GM12878 (cell line): ENCODE data around the gene CALY. TPM values are rescaled to one million over a fixed set of nuclear protein-coding genes. Genes with fewer than 3 reads are reported as not detected.

Experiments
- BHLHE40 ChIP-seq, 2 experiments: fragments of 450-650 bp in 1 of 2; IDR thresholded peaks; 2 replicates each; pipeline ENCODE4 v1.6.1; 2011 to 2017; ENCODE audit warnings: low read depth in 2 of 2, borderline replicate concordance in 1 of 2, improper control_type of control experiment in 1 of 2, low read length in 1 of 2, mild to moderate bottlenecking in 1 of 2
- HCFC1 ChIP-seq: fragments of 150-350 bp; IDR thresholded peaks from 2 replicates; pipeline ENCODE4 v1.6.1; 2014; ENCODE audit warnings: low read length
- MXI1 ChIP-seq: fragments of 150-350 bp; IDR thresholded peaks from 2 replicates; pipeline ENCODE4 v1.6.1; 2011; ENCODE audit warnings: low read depth, mild to moderate bottlenecking, inconsistent platforms, low read length, improper control_type of control experiment
- MYB ChIP-seq: fragments of 150-350 bp; IDR thresholded peaks from 2 replicates; pipeline ENCODE4 v1.6.1; 2014; ENCODE audit warnings: mild to moderate bottlenecking, low read depth, low read length, borderline replicate concordance
- NKRF ChIP-seq: fragments of 450-650 bp; conservative IDR thresholded peaks from 2 replicates; pipeline ENCODE4 v1.6.1; 2017; ENCODE audit warnings: mild to moderate bottlenecking, moderate library complexity
- RELB ChIP-seq: fragments of 450-650 bp; IDR thresholded peaks from 2 replicates; pipeline ENCODE4 v1.6.1; 2017; ENCODE audit warnings: low read depth, mild to moderate bottlenecking, moderate library complexity
- SMARCA5 ChIP-seq: fragments of 450-650 bp; IDR thresholded peaks from 2 replicates; pipeline ENCODE4 v1.6.1; 2017; ENCODE audit warnings: mild to moderate bottlenecking
- SRF ChIP-seq, 2 experiments: IDR thresholded peaks; 2 replicates each; pipeline ENCODE4 v1.6.1; 2011; ENCODE audit warnings: low read depth in 2 of 2, low read length in 2 of 2, mild to moderate bottlenecking in 1 of 2, moderate library complexity in 1 of 2
- TAF1 ChIP-seq: IDR thresholded peaks from 2 replicates; pipeline ENCODE4 v1.6.1; 2011; ENCODE audit warnings: mild to moderate bottlenecking, low read depth, low read length, borderline replicate concordance
- YY1 ChIP-seq: IDR thresholded peaks from 2 replicates; pipeline ENCODE4 v1.6.1; 2011; ENCODE audit warnings: low read depth, mild to moderate bottlenecking, low read length
- ZBTB11 ChIP-seq: fragments of 450-650 bp; formaldehyde crosslinking; IDR thresholded peaks from 2 replicates; pipeline ENCODE4 v1.5.0; 2022; ENCODE audit warnings: mild to moderate bottlenecking, missing genetic modification characterization
- ZBTB40 ChIP-seq: fragments of 450-650 bp; IDR thresholded peaks from 2 replicates; pipeline ENCODE4 v1.6.1; 2016; ENCODE audit warnings: mild to moderate bottlenecking, moderate library complexity, borderline replicate concordance
- ZNF274 ChIP-seq: IDR thresholded peaks from one replicate; pipeline ENCODE4 v1.8.0; 2011; ENCODE audit not compliant: insufficient read length, insufficient read depth
- polyA plus RNA-seq, 11 experiments: library from polyadenylated mRNA; depleted of rRNA in 4 of 11; unstranded in 6 of 11; stranded (reverse) in 5 of 11; fragments of >200 nt; fragmentation: Nextera tagmentation in 4 of 11; fragmentation: Illumina TruSeq in 1 of 11; extraction: Ambion mirVana in 4 of 11; extraction: Trizol in 1 of 11; gene quantifications; 1 replicate in 1 of 11; 2 replicates in 10 of 11; pipeline versions ENCODE4 v1.2.1 to v1.2.3, GENCODE V29; 2011 to 2016; ENCODE audit warnings: inconsistent platforms in 2 of 11, missing spikeins in 2 of 11, low read depth in 1 of 11
- total RNA-seq, 4 experiments: library from RNA; depleted of rRNA in 3 of 4; stranded (reverse); fragments of >200 nt in 3 of 4; fragmentation: Illumina TruSeq in 1 of 4; extraction: Trizol in 1 of 4; gene quantifications; 2 replicates each; pipeline versions ENCODE4 v1.2.1 to v1.2.3, GENCODE V29; 2013 to 2021

Gene CALY
- total and polyA plus RNA-seq, 10 of the 15 experiments (the other 5 are each of a cell fraction or from before 2014, with no cell fraction given) = 0.07 TPM; not detected in 9

- TF ChIP-seq RELB = no peak
- no peak for TF ChIP-seq ZNF274
- no peak for TF ChIP-seq TAF1
- no peak for TF ChIP-seq YY1
- TF ChIP-seq SMARCA5 = no peak
- no peak for TF ChIP-seq SRF (IDR thresholded peaks at IDR 0.05; ENCODE audit: low read depth in 2 of 2, low read length in 2 of 2)
- no peak for TF ChIP-seq HCFC1
- TF ChIP-seq NKRF = no peak
- no peak for TF ChIP-seq ZBTB40
- TF ChIP-seq MYB = no peak
- TF ChIP-seq ZBTB11 = no peak
- TF ChIP-seq MXI1 = no peak
- no peak for TF ChIP-seq BHLHE40 (IDR thresholded peaks at IDR 0.05; ENCODE audit: borderline replicate concordance in 1 of 2, low read depth in 2 of 2, low read length in 1 of 2)
Measured at GRCh38 chr10:133326745-133327650, 9.7 kb downstream of the CALY start (continued).
